Left hindlimb (tissue), 1 donor: ENCODE results near the gene UBR2.
"Not testable (repeated sequence)": the region's sequence is repeated elsewhere in the genome, so short reads cannot be mapped to it uniquely, and the experiment has no call there.

Source experiments
- DNase-seq: peaks from one replicate; pipeline ENCODE4 v3.0.0-alpha.2; 2018

The UBR2 gene

DNA sequence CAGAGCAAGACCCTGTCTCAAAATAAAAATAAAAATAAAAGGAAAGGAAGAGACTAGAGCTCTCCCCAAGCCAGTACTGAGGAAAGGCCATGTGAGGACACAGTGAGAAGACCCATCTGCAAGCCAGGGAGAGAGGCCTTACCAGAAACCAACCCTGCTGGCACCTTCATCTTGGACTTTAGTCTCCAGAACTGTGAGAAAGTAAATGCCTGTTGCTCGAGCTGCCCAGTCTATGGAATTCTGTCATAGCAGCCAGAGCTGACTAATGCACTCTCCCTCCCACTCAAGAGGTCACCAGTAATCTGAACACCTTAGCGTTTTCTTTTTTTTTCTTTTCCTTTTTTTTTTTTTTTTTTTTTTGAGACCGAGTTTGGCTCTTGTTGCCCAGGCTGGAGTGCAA is 165.9 kb downstream of the UBR2 start:
- DNase-seq: no peak

DNA sequence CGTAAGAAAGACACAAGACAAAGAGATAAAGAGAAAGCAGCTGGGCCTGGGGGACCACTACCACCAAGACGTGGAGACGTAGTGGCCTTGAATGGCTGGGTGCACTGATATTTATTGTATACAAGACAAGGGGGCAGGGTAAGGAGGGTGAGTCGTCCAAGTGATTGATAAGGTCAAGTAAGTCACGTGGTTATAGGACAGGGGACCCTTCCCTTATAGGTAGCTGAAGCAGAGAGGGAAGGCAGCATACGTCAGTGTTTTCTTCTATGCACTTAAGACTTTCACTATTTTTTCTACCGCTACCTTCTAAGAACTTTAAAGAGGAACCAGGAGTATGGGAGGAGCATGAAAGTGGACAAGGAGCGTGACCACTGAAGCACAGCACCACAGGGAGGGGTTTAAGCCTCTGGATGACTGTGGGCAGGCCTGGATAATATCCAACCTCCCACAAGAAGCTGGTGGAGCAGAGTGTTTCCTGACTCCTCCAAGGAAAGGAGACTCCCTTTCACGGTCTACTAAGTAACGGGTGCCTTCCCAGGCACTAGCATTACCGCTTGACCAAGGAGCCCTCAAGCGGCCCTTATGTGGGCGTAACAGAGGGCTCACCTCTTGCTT is 170.1 kb downstream of the UBR2 start:
- not testable (repeated sequence) for DNase-seq

- DNase-seq: no peak
Measured at GRCh38 chr6:42735976-42736375, 172.1 kb downstream of the UBR2 start.

DNA sequence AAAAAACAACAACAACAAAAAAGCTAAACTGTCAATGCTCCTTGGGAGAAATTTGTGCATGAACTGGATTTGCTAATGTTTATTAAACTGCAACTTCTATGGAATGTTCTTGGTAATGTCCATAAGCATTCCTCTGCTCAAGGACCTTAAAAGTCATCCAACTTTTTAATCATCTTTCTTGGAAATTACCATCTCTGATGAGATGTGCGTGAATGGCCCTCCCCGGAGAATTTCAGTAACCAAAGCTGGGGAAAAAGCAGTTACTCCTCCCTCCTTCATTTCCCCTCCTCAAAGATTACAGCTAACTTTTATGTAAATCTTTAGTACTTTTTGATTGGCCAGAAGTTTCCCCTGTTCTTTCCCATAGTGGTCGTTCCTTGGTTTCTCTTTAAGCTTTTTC is 176.9 kb downstream of the UBR2 start:
- no peak for DNase-seq

GRCh38 chr6:42742116-42742894 is 178.5 kb downstream of the UBR2 start:
- no peak for DNase-seq
